ENCODE data around the gene PBLD. TPM values are rescaled to one million over a fixed set of nuclear protein-coding genes. Genes with fewer than 3 reads are reported as not detected.

PBLD gene
- total RNA-seq, result 4.6 and 7.2 TPM in 2 replicates

GRCh38 chr10:68332259-68333057 lies at the start of gene PBLD:
Gene PBLD (minus strand): TSS chr10:68332928. CDS start chr10:68306844, 26,084 bp downstream.

GRCh38 chr10:68331455-68332258 lies 1.1 kb downstream of the PBLD start, which contains the start of gene HNRNPH3:
Gene HNRNPH3 (plus strand): TSS chr10:68332064. CDS start chr10:68337222, 5,158 bp downstream.

Other genes with a start within 250 kb of the PBLD start
- gene MYPN, start 223.4 kb downstream of the PBLD start, total RNA-seq, result under 0.01 and 0.29 TPM in 2 replicates
- not detected in 2 replicates for gene ATOH7, start 100.8 kb downstream of the PBLD start, total RNA-seq
- 7.8 and 15.4 TPM in 2 replicates for gene HNRNPH3, start 864 bp downstream of the PBLD start, total RNA-seq
- gene RUFY2, start 74.3 kb upstream of the PBLD start, total RNA-seq, result 24.5 and 31.1 TPM in 2 replicates
- gene DNA2, start 139.0 kb upstream of the PBLD start, total RNA-seq, result 5.9 and 11.6 TPM in 2 replicates
- 10.1 and 15.5 TPM in 2 replicates for gene SLC25A16, start 194.6 kb upstream of the PBLD start, total RNA-seq
- gene TET1, start 227.4 kb upstream of the PBLD start, total RNA-seq, result 0.96 and 1.3 TPM in 2 replicates